Measurements from ENCODE around the gene NKX2-4. TPM values are rescaled to one million over a fixed set of nuclear protein-coding genes. Genes with fewer than 3 reads are reported as not detected.

The NKX2-4 gene
- total RNA-seq, 1 experiment from 2014 or later = 0.15 TPM

GRCh38 chr20:21352703-21353102, 44.6 kb downstream of the NKX2-4 start:
- no peak overlapping the region for H2BK15ac ChIP-seq (ENCODE audit: low read depth, low read length)
- H4K91ac ChIP-seq (ENCODE audit: insufficient read length, low read depth, low read length) = no peak overlapping the region
- H3K14ac ChIP-seq (ENCODE audit: insufficient read depth, low read length) = no peak overlapping the region
- no peak overlapping the region for H2BK5ac ChIP-seq (ENCODE audit: insufficient read length, low read length)
- H3K4me2 ChIP-seq (ENCODE audit: insufficient read depth, insufficient read length, low read length) = no peak overlapping the region
- H3K4me1 Mint-ChIP-seq = no peaks in the 10 kb centered on the region
- H3K9me3 ChIP-seq (ENCODE audit: control insufficient read depth, low read depth, low read length) = no peaks in the 10 kb centered on the region
- no peak overlapping the region for H3T11ph ChIP-seq (ENCODE audit: low read length)
- H3K18ac ChIP-seq (ENCODE audit: insufficient read length, low read depth, low read length) = no peak overlapping the region
- no peaks in the 10 kb centered on the region for H3K4me1 ChIP-seq (ENCODE audit: insufficient read depth, low read length)
- no peaks in the 10 kb centered on the region for H4K20me1 ChIP-seq (ENCODE audit: control insufficient read depth, insufficient read depth, insufficient read length)
- H3K9ac ChIP-seq (ENCODE audit: extremely low read depth, insufficient read length, low read length) = no peak overlapping the region
- H3K79me1 ChIP-seq (ENCODE audit: insufficient read depth, low read depth, low read length, poor library complexity, severe bottlenecking) = no peaks in the 10 kb centered on the region
- no peak overlapping the region for H2BK120ac ChIP-seq (ENCODE audit: low read depth, low read length, poor library complexity, severe bottlenecking)
- H2AK5ac ChIP-seq (ENCODE audit: insufficient read length, low read length) = no peak overlapping the region
- no peak for TF ChIP-seq CTCF (conservative IDR thresholded peaks at IDR 0.05)
- no peak overlapping the region for H3K27ac ChIP-seq (ENCODE audit: insufficient read length, low read depth, low read length)
- no peaks in the 10 kb centered on the region for H3K23me2 ChIP-seq (ENCODE audit: insufficient read length, low read depth, low read length, poor library complexity, severe bottlenecking)
- no peak overlapping the region for H3K4me3 Mint-ChIP-seq
- peaks cover 21 to 54% (median 51%) of the 10 kb centered on the region in 3 experiments; a peak in 6 of 7 replicates for H3K36me3 Mint-ChIP-seq (ENCODE audit: insufficient read depth in 1 of 3, low read depth in 3 of 3)
- no peaks in the 10 kb centered on the region for H3K9me3 Mint-ChIP-seq
- no peak overlapping the region for H3K27ac Mint-ChIP-seq
- no peak overlapping the region for H4K8ac ChIP-seq (replicated peaks; ENCODE audit: insufficient read length, low read depth, low read length)
- no peak overlapping the region for H3K23ac ChIP-seq (ENCODE audit: insufficient read length, low read depth, low read length)
- H3K56ac ChIP-seq (ENCODE audit: insufficient read length, low read depth, low read length) = no peak overlapping the region
- no peaks in the 10 kb centered on the region for H3K27me3 ChIP-seq (ENCODE audit: insufficient read depth, low read length)
- H3K79me2 ChIP-seq (ENCODE audit: insufficient read depth, low read length) = no peaks in the 10 kb centered on the region
- H2BK20ac ChIP-seq (ENCODE audit: low read depth, low read length, poor library complexity, severe bottlenecking) = no peak overlapping the region
- no peak overlapping the region for H4K5ac ChIP-seq (ENCODE audit: insufficient read length, low read depth, low read length)
- no peak overlapping the region for H2AFZ ChIP-seq (ENCODE audit: low read length)
- no peak overlapping the region for H2BK12ac ChIP-seq (ENCODE audit: insufficient read length, low read depth, low read length)
- no peak overlapping the region for H3K4ac ChIP-seq (ENCODE audit: low read depth, low read length)
- no peaks in the 10 kb centered on the region for H3K27me3 Mint-ChIP-seq (ENCODE audit: low read depth)
- no peak for DNase-seq

Other genes with a start within 250 kb of the NKX2-4 start
- 96.7 and 97.6 TPM in 2 replicates for gene XRN2, start 94.2 kb downstream of the NKX2-4 start, total RNA-seq (2021)
- gene NKX2-2, start 116.5 kb upstream of the NKX2-4 start, total RNA-seq (2021) = 0.11 TPM in 1 of 2 replicates, not detected in the other

Data from H9 (cell line).